ENCODE results near the gene ROBO2.
"Not testable (repeated sequence)": the region's sequence is repeated elsewhere in the genome, so short reads cannot be mapped to it uniquely, and the experiment has no call there.

ROBO2 gene

DNA sequence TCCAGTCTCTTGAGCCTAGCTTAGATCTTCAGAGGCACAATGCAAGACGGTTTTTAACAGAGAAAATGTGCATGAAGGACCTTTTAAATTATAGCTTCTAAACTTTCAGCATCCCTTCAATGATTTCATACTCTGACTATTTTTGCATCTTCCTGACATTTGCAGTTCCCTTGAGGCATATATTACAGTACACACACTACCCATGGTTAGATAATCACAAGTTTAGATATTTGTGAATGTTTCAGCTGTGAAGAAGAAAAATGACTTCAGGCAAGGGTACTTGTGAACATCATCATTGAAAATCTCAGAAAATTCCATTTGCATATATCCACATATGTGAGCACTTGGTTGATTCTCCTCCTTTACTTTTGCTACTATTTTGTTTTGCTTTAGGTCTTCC is 341.5 kb downstream of the ROBO2 start:
- DNase-seq = no peak
- intact Hi-C loops (cut with DNase I) = no loop called here

DNA sequence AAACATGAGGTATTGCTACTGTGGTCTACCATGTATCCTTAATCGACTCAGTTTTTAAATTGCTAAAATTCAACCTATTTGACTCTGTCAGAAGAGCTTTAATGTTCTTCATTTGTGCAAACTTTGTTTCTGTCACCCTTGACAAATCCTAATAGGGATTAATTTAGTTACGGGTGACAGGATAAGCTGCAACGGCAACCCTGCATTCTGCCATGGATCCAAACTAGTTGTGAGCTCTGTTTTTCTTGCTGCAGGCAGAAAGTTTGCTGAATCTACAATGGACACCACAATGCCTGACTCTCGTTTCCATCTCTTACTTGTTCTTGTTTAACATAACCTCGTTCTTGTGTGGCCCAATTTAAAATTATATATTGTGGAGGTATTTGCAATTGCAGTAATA is 352.3 kb downstream of the ROBO2 start:
- DNase-seq = no peak
- intact Hi-C loops (cut with DNase I) = no loop called here

DNA sequence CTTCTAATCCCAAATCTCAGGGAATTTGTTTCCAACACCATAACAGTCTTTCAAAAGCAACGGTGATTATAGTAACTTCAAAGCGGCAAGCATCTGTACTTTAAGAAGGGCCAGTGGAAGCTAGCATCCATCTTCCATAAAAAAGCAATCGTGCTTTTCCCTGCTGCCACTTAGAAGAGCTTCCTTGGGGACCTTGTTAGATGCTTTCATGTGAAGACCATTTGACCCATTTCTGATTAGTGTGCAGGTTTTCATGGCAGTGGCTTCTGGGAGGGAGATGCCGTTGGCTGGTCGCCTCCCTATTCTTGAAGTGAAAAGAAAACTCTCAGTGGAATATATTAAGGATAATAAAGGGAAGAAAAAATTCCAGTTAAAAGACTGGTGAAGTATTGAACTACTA is 354.1 kb downstream of the ROBO2 start:
- intact Hi-C loops (cut with DNase I) = no loop called here
- no peak for DNase-seq

DNA sequence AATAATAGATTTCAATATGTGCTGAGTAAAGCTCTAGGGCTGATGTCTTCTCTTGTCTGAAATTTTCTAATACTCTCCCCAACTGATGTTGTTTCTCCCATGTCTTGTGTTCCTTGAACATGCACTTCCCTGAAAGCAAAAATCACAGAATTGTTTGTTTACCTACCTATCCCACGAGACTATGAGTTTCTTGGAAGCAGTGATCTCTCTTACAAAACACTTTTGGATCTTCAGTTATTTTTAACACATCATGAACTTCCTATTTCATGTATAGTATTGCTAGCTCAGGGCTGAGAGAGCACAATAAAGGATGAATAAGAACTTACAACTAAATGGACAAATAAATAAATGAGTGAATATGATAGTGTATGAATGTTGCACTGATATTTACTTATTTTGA is 365.0 kb downstream of the ROBO2 start:
- intact Hi-C loops (cut with DNase I) = no loop called here
- no peak for DNase-seq

DNA sequence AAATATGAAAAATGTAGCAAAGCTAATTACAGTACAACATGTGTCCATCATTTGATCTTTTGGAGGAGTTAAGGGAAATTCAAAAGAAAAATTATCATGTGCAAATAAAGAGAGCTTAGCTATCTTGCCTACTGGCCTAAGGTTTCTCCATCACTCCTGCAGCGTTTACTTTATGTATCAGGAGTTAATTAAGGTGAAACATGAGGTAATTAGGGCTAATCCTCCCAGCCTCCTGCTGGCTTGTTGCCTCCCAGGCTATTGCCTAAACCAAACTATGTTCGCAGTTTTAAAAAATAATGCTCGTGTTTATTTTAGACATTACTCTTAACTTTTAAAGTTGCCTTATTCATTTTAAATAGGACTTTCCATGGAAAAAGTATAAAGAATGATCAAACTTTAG is 367.5 kb downstream of the ROBO2 start:
- intact Hi-C loops (cut with DNase I) = no loop called here
- no peak for DNase-seq

DNA sequence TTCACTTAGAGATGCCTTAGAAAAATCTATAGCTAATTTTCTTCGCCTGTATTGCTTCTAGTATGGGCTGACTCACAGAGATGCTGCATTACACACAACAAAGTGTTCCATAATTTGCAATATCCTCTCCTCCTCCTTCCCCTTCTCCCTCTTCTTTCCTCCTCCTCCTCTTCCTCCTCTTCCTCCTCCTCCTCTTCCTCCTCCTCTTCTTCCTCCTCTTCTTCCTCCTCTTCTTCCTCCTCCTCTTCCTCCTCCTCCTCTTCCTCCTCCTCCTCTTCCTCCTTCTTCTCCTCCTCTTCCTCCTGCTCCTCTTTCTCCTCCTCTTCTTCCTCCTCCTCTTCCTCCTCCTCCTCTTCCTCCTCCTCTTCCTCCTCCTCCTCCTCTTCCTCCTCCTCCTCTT is 370.4 kb downstream of the ROBO2 start:
- DNase-seq; intact Hi-C loops (cut with DNase I): not testable (repeated sequence)

DNA sequence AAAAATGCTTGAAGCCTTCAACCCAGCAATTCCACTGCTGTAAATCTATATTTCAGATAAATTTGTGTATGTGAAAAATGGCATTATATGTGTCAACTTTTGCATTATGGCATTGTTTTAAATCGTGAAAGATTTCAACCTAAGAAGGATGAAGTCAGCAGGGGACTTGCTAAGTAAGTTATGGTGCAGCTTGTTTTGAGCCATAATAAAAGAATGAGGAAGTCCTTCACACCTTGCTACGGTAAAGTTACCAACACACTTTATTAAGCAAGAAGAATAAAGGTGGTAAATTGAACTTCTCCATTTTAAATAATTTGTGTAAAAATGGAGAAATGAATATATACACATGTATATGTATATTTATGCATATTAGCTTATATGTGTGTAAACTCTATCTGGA is 371.4 kb downstream of the ROBO2 start:
- intact Hi-C loops (cut with DNase I) = no loop called here
- no peak for DNase-seq

DNA sequence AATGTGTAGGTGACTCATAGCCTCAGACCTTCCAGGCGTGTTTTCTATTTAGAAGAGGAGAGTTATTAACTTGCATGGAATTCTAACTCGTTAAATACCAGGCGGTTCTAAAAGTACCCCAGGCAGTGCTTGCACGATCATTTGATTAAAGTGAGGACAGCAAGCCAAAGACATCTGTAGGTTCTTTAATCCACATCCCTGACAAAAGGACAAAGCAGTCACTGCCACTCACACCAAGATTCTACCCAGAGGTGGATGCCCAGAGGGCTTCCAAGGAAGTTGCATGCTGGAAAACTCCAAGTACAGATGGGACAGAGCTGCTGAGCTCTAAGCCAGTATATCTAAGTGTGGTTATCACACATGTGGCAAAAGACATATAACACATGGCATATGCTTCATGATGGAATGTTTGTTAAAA is 372.1 kb downstream of the ROBO2 start:
- DNase-seq = no peak
- intact Hi-C loops (cut with DNase I) = no loop called here

DNA sequence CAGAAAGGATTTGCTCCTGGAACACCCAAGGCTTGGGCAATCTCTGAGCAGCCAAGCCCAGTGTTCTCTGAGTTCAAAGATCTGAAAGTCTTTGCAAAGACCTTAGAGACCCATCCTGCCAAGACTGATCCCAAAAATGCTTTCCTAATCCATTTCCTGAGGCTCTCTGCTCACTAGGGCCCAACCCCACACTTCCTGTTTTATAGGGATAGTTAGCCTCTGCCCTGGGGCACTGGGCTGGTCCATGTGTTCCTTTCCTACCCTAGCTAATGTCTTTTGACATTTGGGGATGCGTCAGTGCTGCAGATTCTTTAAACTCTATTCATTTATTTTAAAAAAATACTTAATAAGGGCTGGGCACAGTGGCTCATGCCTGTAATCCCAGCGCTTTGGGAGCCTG is 372.7 kb downstream of the ROBO2 start:
- intact Hi-C loops (cut with DNase I) = no loop called here
- peak in 1 of 10 donors; percentile 12 for DNase-seq

DNA sequence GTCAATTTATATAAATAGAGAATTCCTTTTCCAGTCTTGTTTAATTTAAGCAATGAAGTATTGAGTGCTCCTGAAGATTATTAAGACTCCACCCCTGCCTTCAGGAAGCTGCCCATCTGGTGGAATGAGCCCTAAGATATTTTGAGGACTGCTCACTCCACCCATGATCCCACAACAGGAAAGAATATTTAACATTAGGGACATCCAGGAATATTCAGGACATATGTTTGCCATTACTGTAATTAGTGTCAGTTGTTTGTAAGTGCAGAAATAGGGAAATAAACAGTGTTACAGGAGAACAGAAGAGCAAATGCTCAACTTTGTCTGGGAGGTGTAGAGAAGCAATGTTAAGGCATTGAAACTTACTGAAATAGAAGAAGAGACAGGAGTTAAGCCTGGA is 375.0 kb downstream of the ROBO2 start:
- DNase-seq = no peak

DNA sequence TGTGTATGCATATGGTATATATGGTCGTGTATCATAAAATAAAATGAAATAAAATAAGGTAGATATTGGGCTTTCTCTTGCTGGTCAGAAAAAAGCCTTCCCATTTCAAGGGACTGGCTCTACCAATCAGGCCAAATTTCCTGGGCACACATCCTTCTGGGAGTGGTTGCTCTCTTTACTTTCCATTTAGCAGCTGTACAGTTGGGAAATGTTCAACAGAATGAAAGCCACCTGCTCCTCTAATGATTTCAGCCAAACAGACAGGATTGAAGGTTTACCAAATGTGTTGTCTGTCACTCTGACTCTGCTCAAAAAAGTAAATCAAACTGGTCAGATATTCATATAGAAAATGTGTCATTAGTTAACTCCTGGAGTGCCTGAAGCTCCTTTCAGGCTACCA is 380.4 kb downstream of the ROBO2 start:
- intact Hi-C loops (cut with DNase I) = no loop called here

More for the DNA sequence above, 375.0 kb downstream of the ROBO2 start:
- intact Hi-C loops (cut with DNase I) = no loop called here

DNA sequence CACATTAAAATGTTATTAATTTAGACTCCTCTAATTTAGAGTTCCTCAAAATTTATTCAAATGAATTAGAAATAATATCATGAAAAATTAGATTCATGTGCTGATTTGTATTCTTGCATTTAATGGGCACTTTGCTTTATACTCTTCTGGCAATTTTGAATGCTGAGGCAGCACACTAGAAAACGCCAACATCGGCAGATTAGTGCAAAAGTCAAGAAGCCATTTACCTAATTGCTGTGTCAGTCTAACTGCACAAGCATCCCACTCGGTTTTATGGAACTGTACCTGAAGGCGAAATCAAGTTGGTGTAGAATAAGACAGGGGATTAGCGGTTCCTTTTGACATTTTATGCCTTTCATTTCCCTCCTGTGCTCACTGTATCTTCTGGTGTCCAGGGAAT is 382.0 kb downstream of the ROBO2 start:
- intact Hi-C loops (cut with DNase I) = no loop called here
- no peak for DNase-seq

More for the DNA sequence above, 380.4 kb downstream of the ROBO2 start:
- peak in 1 of 10 donors; percentile 13 for DNase-seq

DNA sequence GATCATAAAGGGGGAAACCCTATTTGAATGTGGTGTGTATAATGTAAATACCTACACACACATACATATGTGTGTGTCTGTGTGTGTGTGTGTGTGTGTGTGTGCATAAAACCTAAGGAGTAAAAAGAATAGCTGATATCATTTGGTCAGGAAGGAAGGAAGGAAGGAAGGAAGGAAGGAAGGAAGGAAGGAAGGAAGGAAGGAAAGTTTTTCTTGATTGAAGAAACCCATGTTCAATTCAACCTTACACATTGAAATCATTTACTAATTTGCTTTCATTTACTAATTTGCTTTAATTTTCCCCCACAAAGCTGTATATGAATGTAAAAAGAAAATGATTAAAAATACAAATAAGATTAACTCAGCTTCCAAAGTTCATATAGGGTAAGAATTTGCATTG is 386.6 kb downstream of the ROBO2 start:
- intact Hi-C loops (cut with DNase I) = no loop called here
- DNase-seq = no peak

DNA sequence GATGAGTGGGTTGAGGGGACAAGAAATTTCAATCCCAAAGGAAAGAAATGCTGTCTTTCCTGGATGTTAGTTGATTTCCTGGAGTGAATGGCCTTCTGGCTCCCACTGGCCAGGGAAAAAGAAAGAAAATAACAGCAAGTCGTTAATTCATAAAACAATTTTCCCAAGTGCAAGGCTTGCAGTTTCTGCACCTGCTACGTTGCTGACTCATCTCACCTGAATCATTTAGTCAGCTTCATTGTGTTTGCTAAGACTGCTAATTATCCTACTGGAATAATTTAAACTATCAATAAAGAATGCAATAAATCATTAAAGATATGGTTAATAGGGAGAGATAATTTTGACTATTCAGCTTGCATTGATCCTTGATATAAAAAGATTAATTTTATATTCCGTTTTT is 387.6 kb downstream of the ROBO2 start:
- DNase-seq = no peak
- intact Hi-C loops (cut with DNase I) = no loop called here

DNA sequence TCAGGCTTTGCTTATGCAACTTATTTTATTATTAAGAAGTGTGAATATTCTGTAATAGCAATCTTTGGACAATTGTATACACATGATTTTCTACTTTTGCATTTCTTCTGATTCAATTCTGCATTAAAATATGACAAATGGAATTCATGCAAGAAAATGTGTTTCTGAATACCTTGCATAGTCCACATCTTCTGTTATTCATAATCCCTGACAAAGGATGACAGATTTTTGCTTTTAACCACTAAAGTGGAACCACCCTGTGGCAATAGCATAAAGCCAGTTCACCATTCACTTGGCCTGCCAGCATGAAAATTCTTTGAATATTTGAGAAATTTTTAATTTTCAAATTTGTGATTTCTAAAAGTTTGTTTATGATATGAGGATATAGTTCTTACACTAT is 397.0 kb downstream of the ROBO2 start:
- no peak for DNase-seq

DNA sequence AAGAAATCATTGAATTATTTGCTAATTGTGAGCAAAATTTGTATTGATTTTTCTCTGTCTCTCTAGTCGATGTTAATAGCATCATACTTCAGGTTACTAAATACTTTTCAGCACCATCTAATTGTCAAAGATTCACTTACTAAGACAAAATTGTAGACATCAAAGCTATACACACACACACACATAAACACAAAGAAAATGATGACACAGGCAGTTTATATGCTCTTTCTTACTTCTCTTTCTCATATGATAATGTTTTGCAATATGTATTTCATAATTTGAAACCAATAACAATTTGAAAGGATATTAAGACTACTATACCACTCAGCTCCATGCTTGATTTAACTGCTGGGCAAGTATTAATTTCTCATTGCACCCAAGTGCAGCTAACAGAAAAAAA is 406.2 kb downstream of the ROBO2 start:
- intact Hi-C loops (cut with DNase I) = no loop called here
- no peak for DNase-seq

More for the DNA sequence above, 397.0 kb downstream of the ROBO2 start:
- intact Hi-C loops (cut with DNase I) = no loop called here

DNA sequence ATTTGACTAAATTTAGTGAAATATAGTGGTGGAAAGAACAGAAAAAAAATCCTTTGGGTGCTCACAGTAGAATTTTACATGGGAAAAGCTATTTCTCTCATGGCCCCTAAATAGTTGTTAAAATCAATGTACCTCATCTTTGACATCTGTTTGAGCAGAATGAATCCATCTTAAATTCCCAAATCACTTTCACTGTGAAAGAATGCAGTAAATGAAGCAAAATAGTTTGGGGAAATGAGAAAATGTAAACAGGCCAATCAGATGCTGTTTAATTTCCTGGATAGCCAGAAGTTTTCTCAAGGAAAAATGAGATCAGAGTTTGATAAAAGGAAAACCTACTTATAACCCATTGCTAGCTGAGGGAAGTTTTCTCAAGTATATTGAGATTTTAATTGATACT is 406.9 kb downstream of the ROBO2 start:
- intact Hi-C loops (cut with DNase I) = no loop called here
- no peak for DNase-seq

DNA sequence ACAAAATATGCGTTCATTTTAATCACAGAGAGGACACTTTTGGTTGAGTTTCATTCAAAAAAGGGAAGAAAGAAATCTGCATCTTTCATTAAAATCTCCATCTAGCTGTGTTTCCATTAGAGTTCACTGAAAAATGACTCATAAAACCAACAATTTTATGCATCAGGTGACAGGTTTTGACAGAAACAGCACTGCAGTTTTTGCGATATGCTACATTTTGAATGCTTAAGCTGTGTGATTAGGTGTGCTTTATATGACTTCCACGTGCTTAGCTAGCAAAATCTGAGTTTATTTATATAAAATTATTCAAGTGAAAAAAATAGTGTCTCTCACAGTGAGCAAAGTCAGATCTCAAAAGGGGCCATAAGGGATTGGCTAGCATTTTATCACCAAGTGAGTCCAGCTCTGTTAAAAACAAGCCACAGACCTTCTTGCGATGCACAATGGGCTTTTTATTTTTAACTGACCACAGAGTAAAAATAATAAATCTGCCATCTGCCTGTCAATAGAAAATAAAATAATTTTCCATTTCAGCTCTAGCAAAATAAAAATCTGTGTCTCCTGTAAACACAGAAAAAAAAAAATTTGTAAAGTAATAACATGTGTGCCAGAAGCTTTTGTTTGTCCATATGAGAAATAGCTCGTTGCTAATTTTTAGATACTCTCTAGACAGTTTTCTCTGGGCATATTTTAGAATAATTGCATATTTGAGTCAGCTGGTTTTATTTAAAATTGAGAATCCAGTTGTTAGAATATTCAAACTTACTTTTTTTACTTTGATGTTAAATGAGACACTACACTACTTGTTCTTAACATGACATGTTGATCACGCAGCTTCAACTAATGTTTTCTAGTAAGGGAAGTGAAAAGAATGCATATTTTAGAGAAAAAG is 409.8 kb downstream of the ROBO2 start:
- intact Hi-C loops (cut with DNase I) = no loop called here
- DNase-seq = no peak

DNA sequence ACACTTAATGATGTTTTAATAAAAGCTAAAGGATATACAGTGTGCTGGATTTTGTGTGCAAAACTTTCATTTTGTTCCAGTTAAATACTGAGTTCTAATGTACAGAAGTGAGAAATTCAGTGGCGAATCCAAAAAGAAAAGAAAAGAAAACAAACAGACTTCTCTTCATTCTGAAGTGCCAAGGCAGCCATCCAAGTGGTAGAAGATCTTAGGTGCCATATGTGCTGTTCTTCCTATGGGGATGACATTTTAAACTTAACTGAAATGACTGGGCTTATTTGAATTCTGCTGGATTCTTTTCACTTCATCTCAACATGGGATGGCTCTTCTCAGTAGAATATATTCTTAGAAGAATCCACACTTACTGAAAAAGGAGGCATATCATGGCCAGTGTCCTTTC is 416.5 kb downstream of the ROBO2 start:
- no peak for DNase-seq
- intact Hi-C loops (cut with DNase I) = no loop called here

DNA sequence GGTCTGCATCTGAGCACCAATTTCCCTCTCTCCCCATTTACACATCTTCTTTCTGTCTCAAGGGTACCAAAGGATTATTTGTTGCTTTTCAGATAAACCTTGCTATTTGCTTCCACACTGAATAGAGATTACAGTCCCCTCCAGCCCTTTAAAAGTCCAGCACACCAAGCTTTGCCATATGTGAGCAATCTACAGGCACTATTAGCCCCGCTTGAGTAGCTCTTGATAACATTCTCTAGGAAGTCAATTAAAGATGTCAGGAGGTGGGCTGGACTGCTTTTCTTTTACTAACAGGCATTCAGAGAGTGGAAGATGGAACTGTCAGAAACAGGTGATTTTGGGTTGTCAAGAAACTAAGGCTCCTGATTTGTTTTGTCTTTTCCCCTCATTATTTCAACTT is 417.0 kb downstream of the ROBO2 start:
- DNase-seq = no peak

DNA sequence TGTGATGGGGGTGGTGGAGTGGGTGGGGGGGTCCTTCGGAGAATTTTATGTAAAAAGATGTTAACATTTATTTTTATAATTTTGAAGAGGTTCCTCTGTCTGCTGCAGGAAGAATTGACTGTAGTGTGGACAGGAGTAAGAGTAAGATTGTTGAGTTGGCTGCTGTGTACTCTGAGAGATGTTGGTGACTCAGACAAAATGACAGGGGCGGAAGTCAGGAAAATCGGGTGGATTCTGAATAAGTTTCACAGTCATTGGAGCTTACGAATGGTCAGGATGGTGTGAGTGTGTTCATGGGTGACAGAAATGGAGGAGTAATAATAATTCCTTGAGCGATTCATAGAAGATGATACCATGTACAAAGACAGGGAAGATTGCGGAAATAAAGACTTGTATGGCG is 420.0 kb downstream of the ROBO2 start:
- DNase-seq = no peak
- intact Hi-C loops (cut with DNase I) = no loop called here

More for the DNA sequence above, 417.0 kb downstream of the ROBO2 start:
- intact Hi-C loops (cut with DNase I) = no loop called here

DNA sequence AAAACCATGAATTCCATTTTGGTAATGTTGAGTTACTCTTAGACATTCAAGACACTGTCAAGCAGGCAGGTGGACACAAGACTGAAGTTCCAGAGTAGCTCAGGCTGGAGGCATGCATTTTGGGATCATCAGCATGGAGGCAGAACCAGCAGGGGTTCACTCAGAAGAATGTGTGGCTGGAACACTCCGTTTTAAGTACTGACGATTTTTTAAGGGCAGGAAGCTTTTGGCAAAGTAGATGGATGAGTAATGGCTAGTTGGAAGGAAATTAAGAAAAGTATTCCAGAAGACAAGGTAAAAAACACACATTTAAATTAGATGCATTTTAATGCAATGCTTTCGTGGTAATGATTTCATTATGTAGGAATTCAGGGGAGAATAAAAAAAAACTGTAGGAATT is 420.4 kb downstream of the ROBO2 start:
- intact Hi-C loops (cut with DNase I) = no loop called here

DNA sequence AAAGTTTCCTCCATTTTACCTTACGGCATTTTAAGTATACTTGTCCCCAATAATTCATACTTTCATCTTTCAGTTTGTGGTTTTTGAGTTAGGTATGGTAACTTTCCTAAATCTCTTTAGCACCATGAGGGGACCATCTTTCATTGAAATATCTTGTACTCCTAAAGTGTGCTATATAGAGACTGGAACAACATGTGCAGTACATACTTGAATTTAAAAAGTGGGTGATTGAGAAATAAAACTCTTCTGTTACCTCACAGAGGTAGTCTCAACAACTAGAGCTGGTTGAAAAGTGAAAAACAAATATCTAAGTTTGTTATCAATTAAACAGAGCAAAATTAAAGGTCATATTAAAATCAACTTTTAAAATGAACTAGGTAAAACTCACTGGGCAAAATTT is 423.1 kb downstream of the ROBO2 start:
- no peak for DNase-seq
- intact Hi-C loops (cut with DNase I) = no loop called here

More for the DNA sequence above, 420.4 kb downstream of the ROBO2 start:
- DNase-seq = no peak
